Measurements from ENCODE around the gene SUMO3. TPM values are rescaled to one million over a fixed set of nuclear protein-coding genes. Genes with fewer than 3 reads are reported as not detected.

The SUMO3 gene
- total RNA-seq, 4 donors from 2014 or later: 18.3 to 56.7 (median 38.1) TPM

DNA sequence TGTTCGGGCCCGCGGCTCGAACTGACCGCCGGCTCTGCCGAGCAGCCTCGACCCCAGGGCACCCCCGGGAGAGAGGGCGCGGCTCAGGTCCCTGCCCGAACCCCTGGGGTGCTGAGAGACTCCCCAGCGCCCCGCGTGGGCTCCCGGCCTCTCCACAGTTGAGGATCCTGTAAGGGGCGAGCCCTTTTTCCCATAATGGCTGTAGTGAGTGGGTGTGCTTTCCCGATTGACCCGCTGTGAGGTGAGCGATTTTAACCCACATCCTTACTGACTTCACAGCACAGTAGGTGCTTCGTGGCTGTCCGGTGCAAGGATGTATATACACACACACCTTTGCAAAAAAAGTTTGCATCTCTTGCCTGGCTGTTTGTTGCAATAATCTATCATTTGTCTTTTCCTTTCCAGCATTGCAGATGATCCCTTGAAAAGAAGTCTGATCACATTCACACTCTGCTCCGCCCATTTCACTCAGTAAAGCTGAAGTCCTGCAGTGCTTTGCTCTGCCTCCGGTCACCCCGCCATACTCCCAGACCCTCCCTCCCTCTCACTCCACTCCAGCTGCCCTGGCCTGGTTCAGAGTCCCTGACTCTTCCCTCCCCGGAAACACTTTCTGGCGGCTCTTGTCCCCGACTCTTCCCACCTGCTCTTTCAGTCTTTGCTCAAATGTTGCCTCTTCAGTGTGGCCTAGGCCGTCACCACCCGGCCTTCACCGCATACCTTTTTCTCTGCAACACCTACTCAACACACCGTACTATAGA is 15.3 kb downstream of the SUMO3 start:
- WGBS, 2 donors (ENCODE audit: low coverage in 1 of 2): 22 to 24% methylated on average over 3 to 31 of the region's 32 CpGs
- Histone ChIP-seq H3K27ac (peak overlapping the region; percentile 78 to 90 (median 82)), H3K4me3 (peak overlapping the region; percentile 53 to 93 (median 91)), H3K4me1 (peaks cover 15 to 25% (median 23%) of the 10 kb centered on the region in 4 donors), H3K27me3 (no peaks in the 10 kb centered on the region), H3K9me3 (no peaks in the 10 kb centered on the region), H3K36me3 (peaks cover 0 to 12% (median 4%) of the 10 kb centered on the region in 4 donors)
- intact Hi-C loops (cut with DNase I; ENCODE audit: low total_unique reads) (no loop called here), in situ Hi-C loops (cut with MboI; ENCODE audit: low pct_ligation_motif_present in 1 of 4, low pct_unique_long_range_greater_than_20kb in 1 of 4, low sequenced_read_pairs in 3 of 4) (loop anchor here in 1 of 4 donors (25.0 kb wide), 1 partner anchor 135 kb away; the partner anchor contains the start of gene SLX9)
- no peak for DNase-seq
- TF ChIP-seq EP300 (IDR thresholded peaks at IDR 0.05; ENCODE audit: low read depth) (no peak), POLR2A (IDR thresholded peaks at IDR 0.05) (no peak), POLR2AphosphoS5 (IDR thresholded peaks at IDR 0.05) (no peak)
- TF ChIP-seq, protein P1, sequence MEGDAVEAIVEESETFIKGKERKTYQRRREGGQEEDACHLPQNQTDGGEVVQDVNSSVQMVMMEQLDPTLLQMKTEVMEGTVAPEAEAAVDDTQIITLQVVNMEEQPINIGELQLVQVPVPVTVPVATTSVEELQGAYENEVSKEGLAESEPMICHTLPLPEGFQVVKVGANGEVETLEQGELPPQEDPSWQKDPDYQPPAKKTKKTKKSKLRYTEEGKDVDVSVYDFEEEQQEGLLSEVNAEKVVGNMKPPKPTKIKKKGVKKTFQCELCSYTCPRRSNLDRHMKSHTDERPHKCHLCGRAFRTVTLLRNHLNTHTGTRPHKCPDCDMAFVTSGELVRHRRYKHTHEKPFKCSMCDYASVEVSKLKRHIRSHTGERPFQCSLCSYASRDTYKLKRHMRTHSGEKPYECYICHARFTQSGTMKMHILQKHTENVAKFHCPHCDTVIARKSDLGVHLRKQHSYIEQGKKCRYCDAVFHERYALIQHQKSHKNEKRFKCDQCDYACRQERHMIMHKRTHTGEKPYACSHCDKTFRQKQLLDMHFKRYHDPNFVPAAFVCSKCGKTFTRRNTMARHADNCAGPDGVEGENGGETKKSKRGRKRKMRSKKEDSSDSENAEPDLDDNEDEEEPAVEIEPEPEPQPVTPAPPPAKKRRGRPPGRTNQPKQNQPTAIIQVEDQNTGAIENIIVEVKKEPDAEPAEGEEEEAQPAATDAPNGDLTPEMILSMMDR (IDR thresholded peaks at IDR 0.05): no peak

DNA sequence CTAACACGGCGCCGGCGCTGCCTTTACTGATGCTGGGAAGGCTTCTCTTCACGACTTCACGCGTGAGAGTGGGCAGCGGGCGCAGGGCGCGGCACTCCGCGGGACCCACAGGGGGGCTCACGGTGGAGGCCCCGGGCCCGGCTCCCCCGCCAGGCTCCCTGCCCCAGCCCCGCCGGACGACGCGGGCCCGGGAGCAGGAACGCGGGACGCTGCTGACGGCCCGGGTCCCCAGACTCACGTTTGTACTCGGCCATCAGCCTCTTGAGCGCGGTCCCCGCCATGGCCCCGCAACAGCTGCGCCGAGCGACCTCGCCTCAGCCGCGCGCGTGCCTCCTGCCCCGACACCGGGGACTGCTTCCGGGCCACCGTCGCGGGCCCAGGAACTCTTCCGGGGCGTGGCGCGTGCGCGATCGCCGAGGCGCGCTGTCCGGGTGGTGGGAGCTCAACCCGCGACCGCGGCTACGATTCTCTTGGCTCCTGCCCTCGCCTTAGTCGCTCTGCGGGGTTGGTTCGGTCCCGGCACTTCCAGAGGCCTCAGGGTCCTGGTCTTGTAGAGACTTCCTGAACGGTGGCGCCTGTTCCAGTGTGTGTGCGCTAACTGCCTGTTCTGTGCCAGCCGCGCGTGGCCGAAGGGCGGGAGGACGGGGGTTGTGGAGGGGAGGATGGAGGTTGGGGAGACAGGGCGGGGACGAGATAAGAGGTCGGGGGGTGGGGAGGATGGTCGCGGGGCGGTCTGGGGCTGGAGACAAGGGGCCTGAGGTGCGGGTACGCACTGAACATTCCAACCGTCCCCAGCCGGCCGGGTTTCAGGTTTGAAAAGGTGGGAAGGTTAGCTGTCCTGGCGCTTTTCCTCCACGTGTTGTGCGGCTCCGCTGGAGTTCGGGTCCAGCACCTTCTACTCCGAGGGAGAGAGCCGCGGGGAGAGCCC is 16.1 kb downstream of the SUMO3 start, which contains the start of gene UBE2G2:
UBE2G2 (minus strand) TSS at position 353 of the 928 bp plus-strand sequence; CDS start at position 281, 72 bp downstream.
- Histone ChIP-seq H3K27ac (peak within 1 kb of the TSS; percentile 78 to 90 (median 82)), H3K4me1 (peaks cover 15 to 25% (median 23%) of the 10 kb centered on the region in 4 donors), H3K4me3 (peak within 1 kb of the TSS; percentile 53 to 93 (median 91)), H3K9me3 (no peaks in the 10 kb centered on the region), H3K36me3 (peaks cover 0 to 12% (median 3%) of the 10 kb centered on the region in 4 donors), H3K27me3 (no peaks in the 10 kb centered on the region)
- TF ChIP-seq, protein P1 (IDR thresholded peaks at IDR 0.05): peak in 2 of 5 experiments; percentile 6 to 7
- no peak for TF ChIP-seq EP300 (IDR thresholded peaks at IDR 0.05; ENCODE audit: low read depth)
- peak; percentile 82 to 92 (median 84) for TF ChIP-seq POLR2AphosphoS5 (IDR thresholded peaks at IDR 0.05)
- peak; percentile 59 for TF ChIP-seq POLR2A (IDR thresholded peaks at IDR 0.05)
- 1% methylated on average over 62 of the region's 97 CpGs; no CpG with 5 or more reads in 1 of the 2 donors for WGBS, 2 donors (ENCODE audit: low coverage in 1 of 2)
- intact Hi-C loops (cut with DNase I; ENCODE audit: low total_unique reads): no loop called here
- in situ Hi-C loops (cut with MboI; ENCODE audit: low pct_ligation_motif_present in 1 of 4, low pct_unique_long_range_greater_than_20kb in 1 of 4, low sequenced_read_pairs in 3 of 4): loop anchor here in 1 of 4 donors (25.0 kb wide), 1 partner anchor 136 kb away; the partner anchor contains the start of gene SLX9
- DNase-seq: peak; percentile 84

DNA sequence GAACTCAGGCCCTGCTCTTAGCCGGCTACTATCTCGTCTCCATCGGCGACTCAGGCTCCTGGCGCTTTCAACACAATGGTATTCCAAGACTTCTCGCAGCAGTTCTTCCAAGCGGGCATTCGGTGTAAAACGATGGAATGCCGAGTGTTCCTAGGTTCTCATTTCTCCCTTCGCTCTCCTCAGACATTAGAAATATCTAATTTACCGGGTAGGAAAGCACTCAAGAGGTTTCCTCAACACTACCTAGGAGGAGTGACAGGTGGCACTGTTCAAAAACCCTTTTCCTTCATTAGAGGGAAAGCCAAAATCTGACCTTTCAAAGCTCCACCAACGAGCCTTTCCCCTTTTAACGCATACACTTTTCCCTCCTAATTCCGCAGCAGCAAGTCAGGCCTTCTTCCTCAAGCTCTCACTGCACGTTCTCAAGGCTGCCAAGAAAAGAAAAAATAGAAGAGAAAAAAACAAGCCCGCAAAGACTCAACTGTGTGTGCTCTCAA is 16.8 kb downstream of the SUMO3 start:
- in situ Hi-C loops (cut with MboI; ENCODE audit: low pct_ligation_motif_present in 1 of 4, low pct_unique_long_range_greater_than_20kb in 1 of 4, low sequenced_read_pairs in 3 of 4): loop anchor here in 1 of 4 donors (25.0 kb wide), 1 partner anchor 136 kb away; the partner anchor contains the start of gene SLX9
- Histone ChIP-seq H3K36me3 (peaks cover 0 to 6% (median 3%) of the 10 kb centered on the region in 4 donors), H3K27me3 (no peaks in the 10 kb centered on the region), H3K4me3 (peak overlapping the region; percentile 53 to 93 (median 91)), H3K9me3 (no peaks in the 10 kb centered on the region), H3K27ac (peak overlapping the region; percentile 78 to 90 (median 82)), H3K4me1 (peaks cover 15 to 25% (median 23%) of the 10 kb centered on the region in 4 donors)
- TF ChIP-seq, protein P1 (IDR thresholded peaks at IDR 0.05): peak in 4 of 5 experiments; percentile 32 to 48 (median 37)
- no peak for TF ChIP-seq POLR2A (IDR thresholded peaks at IDR 0.05)
- 0 to 3% methylated on average over 2 to 17 of the region's 17 CpGs for WGBS, 2 donors (ENCODE audit: low coverage in 1 of 2)
- intact Hi-C loops (cut with DNase I; ENCODE audit: low total_unique reads): no loop called here
- no peak for DNase-seq
